Natural killer cell (primary cell): ENCODE measurements around the gene ANKRD18A. TPM values are rescaled to one million over a fixed set of nuclear protein-coding genes. Genes with fewer than 3 reads are reported as not detected.
A peak's percentile ranks its signal among the peaks of the same experiment; 100 is the strongest.

Experiments used
- ATAC-seq, 3 donors: fragments of 150-1000 bp in 2 of 3; fragments of 200-7000 bp in 1 of 3; cut with Tn5 transposase; 1 replicate in 1 of 3; 2 replicates in 2 of 3; pipeline ENCODE4 v1.10.0; 2021; ENCODE audit warnings: mild to moderate bottlenecking in 2 of 3, moderate library complexity in 2 of 3
- DNase-seq, 2 donors: peaks; one replicate each; pipeline versions ENCODE4 v3.0.0 to v3.0.0-alpha.2; 2013 to 2021; ENCODE audit warnings: mixed read lengths in 1 of 2
- H3K27ac ChIP-seq: one replicate; pipeline ENCODE4 v1.5.1; 2013; ENCODE audit warnings: mild to moderate bottlenecking, low read length
- H3K27me3 ChIP-seq: one replicate; pipeline ENCODE4 v1.6.1; 2013; ENCODE audit warnings: low read length; ENCODE audit not compliant: control insufficient read depth, insufficient read depth
- H3K36me3 ChIP-seq: one replicate; pipeline ENCODE4 v1.6.1; 2013; ENCODE audit warnings: low read length; ENCODE audit not compliant: control insufficient read depth, insufficient read depth
- H3K4me1 ChIP-seq: one replicate; pipeline ENCODE4 v1.6.1; 2013; ENCODE audit warnings: low read length; ENCODE audit not compliant: control insufficient read depth, insufficient read depth
- H3K4me3 ChIP-seq: one replicate; pipeline ENCODE4 v1.5.1; 2013; ENCODE audit warnings: low read length
- H3K9me3 ChIP-seq: one replicate; pipeline ENCODE4 v1.6.1; 2013; ENCODE audit warnings: low read length; ENCODE audit not compliant: control insufficient read depth, insufficient read depth
- H3K27ac Mint-ChIP-seq, 2 donors: one replicate each; pipeline ENCODE4 v1.8.0; 2022; ENCODE audit warnings: mild to moderate bottlenecking in 2 of 2, mixed read lengths in 2 of 2, moderate library complexity in 1 of 2
- H3K27me3 Mint-ChIP-seq, 2 donors: one replicate each; pipeline ENCODE4 v1.8.0; 2022; ENCODE audit warnings: low read depth in 2 of 2, mixed read lengths in 2 of 2
- H3K36me3 Mint-ChIP-seq: one replicate; pipeline ENCODE4 v1.8.0; 2022; ENCODE audit warnings: mixed read lengths
- H3K4me1 Mint-ChIP-seq, 2 donors: one replicate each; pipeline ENCODE4 v1.8.0; 2022; ENCODE audit warnings: mixed read lengths in 2 of 2
- H3K4me3 Mint-ChIP-seq: one replicate; pipeline ENCODE4 v1.8.0; 2022; ENCODE audit warnings: mild to moderate bottlenecking, moderate library complexity, mixed read lengths
- H3K9me3 Mint-ChIP-seq, 2 donors: one replicate each; pipeline ENCODE4 v1.8.0; 2022; ENCODE audit warnings: mixed read lengths in 2 of 2
- WGBS: methylation state at CpG from one replicate; pipeline ENCODE4 v1.1.7; 2013; ENCODE audit warnings: missing lambda C conversion rate; ENCODE audit not compliant: insufficient coverage; 5-methylcytosine and 5-hydroxymethylcytosine counted together
- intact Hi-C: fragments of 100-400 bp; cut with micrococcal nuclease; formaldehyde crosslinking; loops from one replicate; pipeline ENCODE4 v1.14.2; 2022
- total RNA-seq, 4 donors: library from RNA; stranded (reverse); fragments of 120-200 nt in 1 of 4; gene quantifications; one replicate each; pipeline versions ENCODE4 v1.2.3 to v1.2.4, GENCODE V29; 2013 to 2022
- TF ChIP-seq, protein P1 (sequence below): fragments of 200-600 bp; IDR thresholded peaks from one replicate; pipeline ENCODE4 v1.8.0; 2022; ENCODE audit warnings: antibody characterized with exemption

Gene ANKRD18A
- total RNA-seq, 3 donors from 2014 or later (not counting 1 experiment from before 2014, with no cell fraction given), result 0.25 to 1.5 TPM; not detected in 1

DNA sequence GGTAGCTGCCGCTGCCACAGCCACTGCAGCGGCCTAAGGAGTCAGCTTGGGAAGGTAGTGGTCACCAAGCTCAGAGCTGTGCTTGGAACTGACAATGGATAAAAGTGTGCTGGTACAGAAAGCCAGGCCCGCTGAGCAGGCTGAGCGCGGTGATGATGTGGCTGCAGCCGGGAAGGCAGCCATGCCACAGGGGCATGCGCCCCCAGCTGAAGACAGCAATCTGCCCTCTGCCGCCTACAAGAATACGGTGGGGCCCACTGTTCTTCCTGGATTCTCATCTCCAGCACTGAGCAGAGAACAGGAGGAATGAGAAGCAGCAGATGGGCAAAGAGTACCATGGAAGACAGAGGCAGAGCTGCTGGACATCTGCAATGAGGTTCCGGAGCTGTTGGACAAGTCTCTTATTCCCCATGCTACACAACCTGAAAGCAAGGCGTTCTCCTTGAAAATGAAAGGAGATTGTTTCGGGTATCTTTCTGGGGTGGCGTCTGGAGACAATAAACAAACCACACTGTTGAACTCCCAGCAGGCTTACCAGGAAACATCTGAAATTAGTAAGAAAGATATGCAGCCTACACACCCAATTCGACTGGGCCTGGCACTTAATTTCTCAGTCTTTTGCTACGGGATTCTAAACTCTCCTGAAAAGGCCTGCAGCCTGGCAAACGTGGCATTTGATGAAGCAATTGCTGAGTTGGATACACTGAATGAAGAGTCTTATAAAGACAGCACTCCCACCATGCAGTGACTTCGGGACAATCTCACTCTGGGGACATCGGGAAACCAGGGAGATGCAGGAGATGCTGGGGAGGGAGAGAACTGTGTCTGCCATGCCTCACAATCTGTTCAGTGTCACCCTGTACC lies 22.8 kb upstream of the ANKRD18A start:
- Mint-ChIP-seq H3K9me3 (no peaks in the 10 kb centered on the region), H3K4me1 (no peaks in the 10 kb centered on the region), H3K27me3 (peaks cover 0 to 9% of the 10 kb centered on the region in 2 donors), H3K36me3 (no peaks in the 10 kb centered on the region), H3K4me3 (no peak overlapping the region), H3K27ac (no peak overlapping the region)
- Histone ChIP-seq H3K9me3 (no peaks in the 10 kb centered on the region), H3K4me1 (no peaks in the 10 kb centered on the region), H3K27me3 (no peaks in the 10 kb centered on the region), H3K4me3 (no peak overlapping the region), H3K36me3 (no peaks in the 10 kb centered on the region), H3K27ac (no peak overlapping the region)
- 87% methylated on average over 15 of the region's 18 CpGs for WGBS
- TF ChIP-seq, protein P1, sequence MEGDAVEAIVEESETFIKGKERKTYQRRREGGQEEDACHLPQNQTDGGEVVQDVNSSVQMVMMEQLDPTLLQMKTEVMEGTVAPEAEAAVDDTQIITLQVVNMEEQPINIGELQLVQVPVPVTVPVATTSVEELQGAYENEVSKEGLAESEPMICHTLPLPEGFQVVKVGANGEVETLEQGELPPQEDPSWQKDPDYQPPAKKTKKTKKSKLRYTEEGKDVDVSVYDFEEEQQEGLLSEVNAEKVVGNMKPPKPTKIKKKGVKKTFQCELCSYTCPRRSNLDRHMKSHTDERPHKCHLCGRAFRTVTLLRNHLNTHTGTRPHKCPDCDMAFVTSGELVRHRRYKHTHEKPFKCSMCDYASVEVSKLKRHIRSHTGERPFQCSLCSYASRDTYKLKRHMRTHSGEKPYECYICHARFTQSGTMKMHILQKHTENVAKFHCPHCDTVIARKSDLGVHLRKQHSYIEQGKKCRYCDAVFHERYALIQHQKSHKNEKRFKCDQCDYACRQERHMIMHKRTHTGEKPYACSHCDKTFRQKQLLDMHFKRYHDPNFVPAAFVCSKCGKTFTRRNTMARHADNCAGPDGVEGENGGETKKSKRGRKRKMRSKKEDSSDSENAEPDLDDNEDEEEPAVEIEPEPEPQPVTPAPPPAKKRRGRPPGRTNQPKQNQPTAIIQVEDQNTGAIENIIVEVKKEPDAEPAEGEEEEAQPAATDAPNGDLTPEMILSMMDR, result no peak
- intact Hi-C loops, result no loop called here
- no peak for DNase-seq
- no peak for ATAC-seq

DNA sequence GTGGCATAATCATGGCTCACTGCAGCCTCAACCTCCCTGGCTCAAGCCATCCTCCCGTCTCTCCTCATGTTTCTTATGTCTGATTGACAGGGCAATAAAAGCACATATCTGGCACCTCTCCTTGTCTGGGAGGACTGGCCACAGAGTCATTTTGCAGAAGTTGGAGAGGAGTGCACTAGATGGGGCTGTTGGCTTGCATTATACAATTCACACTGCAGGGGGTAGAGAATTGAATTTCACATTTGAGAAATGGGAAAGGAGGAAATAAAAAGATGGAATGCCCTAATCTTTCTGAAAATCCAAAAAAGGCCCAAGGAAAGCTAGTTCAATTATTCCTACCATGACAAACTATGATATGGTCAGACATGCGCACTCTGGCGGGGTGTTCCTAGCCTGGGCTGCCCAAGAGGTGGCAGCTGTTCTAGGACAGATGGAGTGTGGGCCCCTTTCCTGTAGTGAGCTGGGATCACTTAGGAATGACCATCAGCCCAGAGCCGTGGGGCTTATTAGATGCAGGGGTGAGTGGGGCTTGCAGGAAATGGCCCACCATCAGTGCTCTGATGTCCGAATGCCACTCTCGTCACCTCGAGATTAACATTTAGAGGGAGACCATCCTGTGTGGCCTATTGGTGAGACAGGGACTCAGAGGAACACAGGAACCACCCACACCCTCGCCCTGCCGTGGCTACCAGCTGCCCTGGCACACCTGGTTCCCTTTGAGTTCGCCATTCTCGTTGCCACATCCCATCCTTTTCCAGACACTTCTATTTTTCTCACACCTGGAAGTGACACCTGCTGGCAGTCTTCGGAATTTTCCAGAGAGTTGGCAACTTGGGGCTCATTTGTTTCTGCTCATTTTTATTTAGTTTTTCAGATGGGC lies 21.8 kb upstream of the ANKRD18A start:
- no peak overlapping the region for H3K27ac Mint-ChIP-seq
- no peaks in the 10 kb centered on the region for H3K4me1 ChIP-seq
- DNase-seq, result peak in 1 of 2 donors; percentile 14
- peaks cover 0 to 9% of the 10 kb centered on the region in 2 donors for H3K27me3 Mint-ChIP-seq
- TF ChIP-seq, protein P1, result no peak
- H3K4me3 ChIP-seq, result no peak overlapping the region
- H3K9me3 ChIP-seq, result no peaks in the 10 kb centered on the region
- no peaks in the 10 kb centered on the region for H3K36me3 Mint-ChIP-seq
- H3K27me3 ChIP-seq, result no peaks in the 10 kb centered on the region
- intact Hi-C loops, result no loop called here
- 54% methylated on average over 12 of the region's 12 CpGs for WGBS
- H3K27ac ChIP-seq, result no peak overlapping the region
- H3K36me3 ChIP-seq, result no peaks in the 10 kb centered on the region
- H3K4me1 Mint-ChIP-seq, result no peaks in the 10 kb centered on the region
- H3K4me3 Mint-ChIP-seq, result no peak overlapping the region
- no peaks in the 10 kb centered on the region for H3K9me3 Mint-ChIP-seq
- ATAC-seq, result no peak

DNA sequence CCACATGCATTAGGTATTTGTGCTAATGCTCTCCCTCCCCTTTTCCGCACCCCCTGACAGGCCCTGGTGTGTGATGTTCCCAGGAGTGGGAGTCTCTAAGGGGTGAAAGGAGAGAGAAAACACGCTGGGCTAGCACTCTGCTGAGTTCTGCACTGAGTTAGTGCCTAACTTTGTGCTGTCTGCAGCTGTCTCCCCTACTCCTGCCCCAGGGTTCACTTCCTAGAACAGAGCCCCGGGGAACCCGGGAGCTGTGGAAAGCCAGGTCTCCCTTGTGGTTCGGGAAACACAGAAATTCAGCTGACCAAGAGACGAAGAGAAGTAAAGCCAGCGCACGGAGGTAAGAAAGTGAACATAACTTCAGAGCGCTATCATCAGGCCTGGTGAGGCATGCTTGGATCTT lies 20.7 kb upstream of the ANKRD18A start:
- no peaks in the 10 kb centered on the region for H3K27me3 ChIP-seq
- Mint-ChIP-seq H3K4me3 (no peak overlapping the region), H3K9me3 (no peaks in the 10 kb centered on the region), H3K4me1 (no peaks in the 10 kb centered on the region), H3K36me3 (no peaks in the 10 kb centered on the region), H3K27ac (no peak overlapping the region), H3K27me3 (peaks cover 6 to 10% of the 10 kb centered on the region in 2 donors)
- ATAC-seq (no peak), DNase-seq (no peak)
- TF ChIP-seq, protein P1, result no peak
- no peaks in the 10 kb centered on the region for H3K4me1 ChIP-seq
- H3K4me3 ChIP-seq, result no peak overlapping the region
- intact Hi-C loops, result no loop called here
- no peaks in the 10 kb centered on the region for H3K36me3 ChIP-seq
- no peak overlapping the region for H3K27ac ChIP-seq
- WGBS, result 91% methylated on average over 9 of the region's 9 CpGs
- H3K9me3 ChIP-seq, result no peaks in the 10 kb centered on the region
